LoVo (cell line): ENCODE data around the gene MAGEB18.

Source experiments
- DNase-seq: peaks from one replicate; pipeline ENCODE4 v3.0.0-alpha.2; 2016; ENCODE audit warnings: low spot score

MAGEB18 gene

DNA sequence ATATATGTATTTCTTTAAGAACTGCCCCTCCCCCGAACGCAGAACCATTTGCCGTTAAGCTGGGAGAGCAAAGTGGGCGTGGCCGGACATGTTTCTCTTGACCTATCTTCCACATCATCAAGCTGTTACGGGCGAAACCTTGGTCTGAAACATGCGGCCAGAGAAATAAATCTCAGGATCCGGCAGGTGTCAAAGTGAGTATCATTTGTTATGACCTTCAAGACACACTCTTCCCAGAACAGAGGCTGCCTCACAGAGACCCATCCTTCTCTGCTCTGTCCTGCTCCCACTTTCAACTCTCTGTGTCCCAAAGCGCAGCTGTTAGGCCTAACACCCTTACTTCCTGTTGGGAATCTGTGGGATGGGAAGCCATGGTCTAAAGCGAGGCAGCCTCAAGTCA, at the start of gene MAGEB18:
TSS of gene MAGEB18 (plus strand) at position 70 of the 400 bp plus-strand sequence. CDS start 643 bp downstream, outside the sequence.
- no peak for DNase-seq

DNA sequence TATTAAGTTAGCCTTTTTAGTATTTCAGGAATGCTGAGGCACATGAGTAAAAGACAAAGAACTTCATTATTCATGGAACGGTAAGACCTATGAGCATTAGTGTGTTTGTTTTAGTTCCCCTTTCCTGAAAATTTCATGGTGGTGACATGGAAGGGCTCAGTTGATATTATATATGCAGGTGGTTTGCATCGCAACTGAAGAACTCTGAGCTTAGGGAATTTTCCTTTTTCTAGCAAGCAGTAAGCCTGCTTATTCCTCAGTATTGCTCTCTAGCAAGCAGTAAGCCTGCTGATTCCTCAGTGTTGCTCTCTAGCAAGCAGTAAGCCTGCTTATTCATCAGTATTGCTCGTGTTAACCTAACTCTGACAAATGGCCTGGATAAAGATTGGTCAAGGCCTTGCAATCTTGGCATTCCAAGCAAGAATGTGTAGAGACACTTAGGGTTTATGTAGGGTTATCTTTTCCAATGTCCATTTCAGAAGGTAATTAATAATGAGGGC, 37.7 kb upstream of the MAGEB18 start:
- no peak for DNase-seq

DNA sequence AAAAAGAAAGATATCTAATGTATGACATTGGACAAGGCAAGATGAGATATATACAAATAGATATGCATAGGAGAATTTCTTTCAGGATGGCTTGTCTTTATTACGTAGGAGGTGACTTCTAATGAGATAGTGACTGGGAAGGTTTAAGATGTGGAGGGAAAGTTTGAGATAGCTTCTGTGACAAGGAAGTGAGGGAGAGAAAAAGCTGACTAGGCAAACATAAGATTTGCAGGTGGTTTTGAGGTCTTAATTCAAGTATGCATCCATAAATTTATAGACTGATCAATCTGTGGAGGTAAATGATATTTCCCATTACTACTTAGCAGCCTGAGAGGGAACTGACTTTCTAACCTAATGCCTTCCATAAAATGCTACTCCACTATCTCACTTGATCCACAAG, 29.0 kb upstream of the MAGEB18 start:
- no peak for DNase-seq

DNA sequence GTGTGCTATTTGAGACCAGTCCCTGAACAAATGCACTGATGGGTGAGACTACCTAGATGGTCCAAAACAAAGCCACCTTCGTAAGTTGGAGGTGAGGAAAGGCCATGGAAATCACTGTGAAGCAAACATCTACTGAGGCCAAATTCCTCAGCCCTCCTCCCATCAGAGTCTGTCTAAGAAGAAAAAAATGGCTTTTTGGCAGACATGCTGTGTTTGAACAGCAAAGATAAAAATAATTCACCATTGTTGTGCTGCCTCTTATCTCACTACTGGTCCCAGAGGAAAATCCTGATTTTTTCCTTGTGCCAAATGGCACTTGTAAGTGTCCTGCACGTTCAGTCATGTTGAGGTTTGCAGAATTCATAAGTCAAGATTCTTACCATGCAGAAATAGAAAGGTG, 7.9 kb downstream of the MAGEB18 start:
- no peak for DNase-seq

DNA sequence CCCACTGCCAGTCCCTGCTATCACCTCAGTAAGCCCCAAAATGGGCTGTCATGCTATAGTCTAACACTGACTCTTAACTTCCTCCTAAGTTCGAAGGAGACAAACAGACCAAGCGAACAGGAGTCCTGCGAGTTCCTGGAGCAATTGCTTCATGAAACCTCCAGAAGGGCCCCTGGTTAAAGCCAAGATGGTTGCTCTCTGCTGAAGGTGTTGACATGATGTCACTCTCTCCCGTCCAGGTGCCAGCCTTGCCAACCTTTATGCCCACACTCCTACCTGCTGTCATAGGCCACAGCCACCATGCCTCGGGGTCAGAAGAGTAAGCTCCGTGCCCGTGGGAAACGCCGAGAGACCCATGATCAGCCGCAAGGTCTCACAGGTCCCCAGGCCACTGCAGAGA, 22.2 kb downstream of the MAGEB18 start, which contains the start of gene MAGEB6B:
TSS of gene MAGEB6B (plus strand) at position 301 of the 400 bp plus-strand sequence. CDS start at position 301, 0 bp downstream.
- no peak for DNase-seq
